HG03139 (cell line): Measurements from ENCODE around the gene IL1R2.

Source experiments
- ATAC-seq: cut with Tn5 transposase; IDR thresholded peaks from one replicate; pipeline ENCODE4 v1.9.1; 2021; ENCODE audit not compliant: unreplicated experiment

Gene IL1R2

GRCh38 chr2:101974663-101975062 is 17.1 kb upstream of the IL1R2 start:
- no peak for ATAC-seq

GRCh38 chr2:101975171-101975870 is 16.4 kb upstream of the IL1R2 start:
- no peak for ATAC-seq

- ATAC-seq, result no peak
Measured at GRCh38 chr2:101976891-101977290, 14.9 kb upstream of the IL1R2 start.

- ATAC-seq, result no peak
Measured at GRCh38 chr2:101980368-101980767, 11.4 kb upstream of the IL1R2 start.

- ATAC-seq, result no peak
Measured at GRCh38 chr2:101981066-101981465, 10.7 kb upstream of the IL1R2 start.

- ATAC-seq, result no peak
Measured at GRCh38 chr2:101981504-101981903, 10.3 kb upstream of the IL1R2 start.

- ATAC-seq, result no peak
Measured at GRCh38 chr2:101982495-101983029, 9.2 kb upstream of the IL1R2 start.

- ATAC-seq, result no peak
Measured at GRCh38 chr2:101983486-101983885, 8.3 kb upstream of the IL1R2 start.

- ATAC-seq, result no peak
Measured at GRCh38 chr2:101983928-101984327, 7.8 kb upstream of the IL1R2 start.

- no peak for ATAC-seq
Measured at GRCh38 chr2:101984656-101985055, 7.1 kb upstream of the IL1R2 start.

- ATAC-seq, result no peak
Measured at GRCh38 chr2:101985101-101985792, 6.5 kb upstream of the IL1R2 start.

- no peak for ATAC-seq
Measured at GRCh38 chr2:101985793-101986164, 6.0 kb upstream of the IL1R2 start.

GRCh38 chr2:101986376-101986775 is 5.4 kb upstream of the IL1R2 start:
- ATAC-seq, result no peak

- no peak for ATAC-seq
Measured at GRCh38 chr2:101986804-101987740, 4.7 kb upstream of the IL1R2 start.

- ATAC-seq, result no peak
Measured at GRCh38 chr2:101987832-101988231, 3.9 kb upstream of the IL1R2 start.

- ATAC-seq, result no peak
Measured at GRCh38 chr2:101988541-101988940, 3.2 kb upstream of the IL1R2 start.

- no peak for ATAC-seq
Measured at GRCh38 chr2:101989740-101990460, 1.9 kb upstream of the IL1R2 start.

GRCh38 chr2:101993772-101994171 is 2.0 kb downstream of the IL1R2 start:
- no peak for ATAC-seq

GRCh38 chr2:101995019-101995418 is 3.3 kb downstream of the IL1R2 start:
- no peak for ATAC-seq

GRCh38 chr2:101995804-101996203 is 4.0 kb downstream of the IL1R2 start:
- no peak for ATAC-seq

- ATAC-seq, result no peak
Measured at GRCh38 chr2:101998556-101998895, 6.8 kb downstream of the IL1R2 start.
